Keratinocyte (primary cell): ENCODE results near the gene CCL17. TPM values are rescaled to one million over a fixed set of nuclear protein-coding genes. Genes with fewer than 3 reads are reported as not detected.

ENCODE experiments used
- DNase-seq: peaks from one replicate; pipeline ENCODE4 v3.0.0-alpha.2; 2011; ENCODE audit warnings: low read depth, missing footprints, low spot score
- FAIRE-seq: peaks from 2 replicates; lab custom pipeline; 2011; peaks lifted over from hg19 to GRCh38; lab: Jason Lieb, UNC
- H2AFZ ChIP-seq: 2 replicates; pipeline ENCODE4 v1.6.0; 2012; ENCODE audit warnings: low read length, control low read depth, inconsistent platforms; ENCODE audit not compliant: control insufficient read depth
- H3K27ac ChIP-seq: 2 replicates; pipeline ENCODE4 v1.5.1; 2011; ENCODE audit warnings: low read length; ENCODE audit not compliant: control insufficient read depth, insufficient read depth
- H3K27me3 ChIP-seq: 3 replicates; pipeline ENCODE4 v1.6.0; 2011; ENCODE audit warnings: low read length; ENCODE audit not compliant: control insufficient read depth, insufficient read depth; ENCODE audit errors: extremely low read depth
- H3K36me3 ChIP-seq, 2 experiments: 2 replicates in 1 of 2; 3 replicates in 1 of 2; pipeline ENCODE4 v1.5.1; 2011; ENCODE audit warnings: low read length in 2 of 2, mild to moderate bottlenecking in 1 of 2; ENCODE audit not compliant: control insufficient read depth in 2 of 2, insufficient read depth in 2 of 2; ENCODE audit errors: extremely low read depth in 1 of 2
- H3K4me1 ChIP-seq: 3 replicates; pipeline ENCODE4 v1.5.1; 2011; ENCODE audit warnings: low read length; ENCODE audit not compliant: control insufficient read depth, insufficient read depth; ENCODE audit errors: extremely low read depth
- H3K4me2 ChIP-seq: 3 replicates; pipeline ENCODE4 v1.6.0; 2011; ENCODE audit warnings: low read depth, low read length; ENCODE audit not compliant: control insufficient read depth, insufficient read depth; ENCODE audit errors: extremely low read depth
- H3K4me3 ChIP-seq, 3 experiments: fragments of 200-600 bp in 1 of 3; sonication (generic) in 1 of 3; 2 replicates in 2 of 3; 3 replicates in 1 of 3; pipeline ENCODE4 v1.5.1; 2011 to 2016; ENCODE audit warnings: low read length in 3 of 3, mild to moderate bottlenecking in 3 of 3, control low read depth in 2 of 3, inconsistent platforms in 1 of 3, low read depth in 1 of 3, mixed read lengths in 1 of 3, mixed run types in 1 of 3, moderate library complexity in 1 of 3; ENCODE audit not compliant: control insufficient read depth in 2 of 3, insufficient read depth in 2 of 3; ENCODE audit errors: extremely low read depth in 1 of 3
- H3K79me2 ChIP-seq: 2 replicates; pipeline ENCODE4 v1.6.0; 2012; ENCODE audit warnings: low read length; ENCODE audit not compliant: control insufficient read depth, insufficient read depth
- H3K9ac ChIP-seq: 3 replicates; pipeline ENCODE4 v1.6.0; 2011; ENCODE audit warnings: low read length; ENCODE audit not compliant: control insufficient read depth, insufficient read depth; ENCODE audit errors: extremely low read depth
- H3K9me1 ChIP-seq: 3 replicates; pipeline ENCODE4 v1.6.0; 2011; ENCODE audit warnings: low read length; ENCODE audit not compliant: control insufficient read depth, insufficient read depth; ENCODE audit errors: extremely low read depth
- H3K9me3 ChIP-seq: 2 replicates; pipeline ENCODE4 v1.5.1; 2012; ENCODE audit warnings: low read depth, low read length; ENCODE audit not compliant: control insufficient read depth
- H4K20me1 ChIP-seq: 3 replicates; pipeline ENCODE4 v1.6.0; 2011; ENCODE audit warnings: low read length; ENCODE audit not compliant: control insufficient read depth, insufficient read depth; ENCODE audit errors: extremely low read depth
- CTCF ChIP-seq, 3 experiments: IDR thresholded peaks in 1 of 3; conservative IDR thresholded peaks in 1 of 3; optimal IDR thresholded peaks in 1 of 3; 2 replicates in 2 of 3; 3 replicates in 1 of 3; pipeline versions ENCODE3 to v1.5.1; 2011; ENCODE audit warnings: low read length in 3 of 3, mild to moderate bottlenecking in 3 of 3, moderate library complexity in 2 of 3, control low read depth in 1 of 3, inconsistent platforms in 1 of 3; ENCODE audit not compliant: insufficient read depth in 2 of 3; ENCODE audit errors: extremely low read depth in 1 of 3
- EZH2 ChIP-seq: IDR thresholded peaks from one replicate; pipeline ENCODE4 v1.6.1; 2012; ENCODE audit warnings: inconsistent platforms, mild to moderate bottlenecking, low read length, moderate library complexity
- dilution Hi-C: fragments of 300-500 bp; cut with MboI; formaldehyde crosslinking; loops from one replicate; pipeline ENCODE4 v1.7.0; 2020; ENCODE audit warnings: low sequenced_read_pairs; ENCODE audit not compliant: extremely low pct_ligation_motif_present
- polyA plus RNA-seq, 5 experiments: library from polyadenylated mRNA; depleted of rRNA in 3 of 5; stranded (reverse) in 3 of 5; stranded (forward) in 1 of 5; unstranded in 1 of 5; fragments of >200 nt; gene quantifications; 1 replicate in 1 of 5; 2 replicates in 3 of 5; 3 replicates in 1 of 5; pipeline versions ENCODE4 v1.2.1 to v1.2.3, GENCODE V29; 2011 to 2012; ENCODE audit warnings: missing spikeins in 2 of 5, low read depth in 1 of 5, low replicate concordance in 1 of 5

The CCL17 gene
- polyA plus RNA-seq, 1 donor (not counting 4 experiments of a cell fraction or from before 2014, with no cell fraction given): not detected

- Histone ChIP-seq H3K4me1 (peaks cover 7% of the 10 kb centered on the region), H3K79me2 (no peaks in the 10 kb centered on the region), H4K20me1 (no peaks in the 10 kb centered on the region), H3K4me2 (peak overlapping the region; percentile 49), H3K9ac (no peak overlapping the region), H3K27me3 (peaks cover 14% of the 10 kb centered on the region), H3K9me1 (peaks cover 2% of the 10 kb centered on the region), H2AFZ (no peak overlapping the region), H3K27ac (no peak overlapping the region), H3K9me3 (no peaks in the 10 kb centered on the region), H3K36me3 (no peaks in the 10 kb centered on the region), H3K4me3 (no peak overlapping the region)
- DNase-seq (no peak), FAIRE-seq (no peak)
- dilution Hi-C loops: no loop called here
- TF ChIP-seq EZH2 (no peak), CTCF (optimal IDR thresholded peaks at IDR 0.05 in 1 of 3, IDR thresholded peaks at IDR 0.05 in 1 of 3, conservative IDR thresholded peaks at IDR 0.05 in 1 of 3; ENCODE audit: extremely low read depth in 1 of 3, insufficient read depth in 2 of 3, low read length in 3 of 3) (no peak)
Observed at GRCh38 chr16:57394444-57394843, 10.1 kb upstream of the CCL17 start.

GRCh38 chr16:57395026-57395425, 9.5 kb upstream of the CCL17 start:
- Histone ChIP-seq H3K27me3 (peaks cover 14% of the 10 kb centered on the region), H3K79me2 (no peaks in the 10 kb centered on the region), H3K4me2 (no peak overlapping the region), H2AFZ (no peak overlapping the region), H3K27ac (no peak overlapping the region), H4K20me1 (no peaks in the 10 kb centered on the region), H3K9me3 (no peaks in the 10 kb centered on the region), H3K9me1 (peaks cover 2% of the 10 kb centered on the region), H3K4me3 (no peak overlapping the region), H3K36me3 (no peaks in the 10 kb centered on the region), H3K4me1 (peaks cover 7% of the 10 kb centered on the region), H3K9ac (no peak overlapping the region)
- no peak for DNase-seq
- TF ChIP-seq EZH2 (no peak), CTCF (optimal IDR thresholded peaks at IDR 0.05 in 1 of 3, IDR thresholded peaks at IDR 0.05 in 1 of 3, conservative IDR thresholded peaks at IDR 0.05 in 1 of 3; ENCODE audit: extremely low read depth in 1 of 3, insufficient read depth in 2 of 3, low read length in 3 of 3) (no peak)
- dilution Hi-C loops: no loop called here
- FAIRE-seq: no peak
